Osteoblast (primary cell): ENCODE data around the gene MAZ. TPM values are rescaled to one million over a fixed set of nuclear protein-coding genes. Genes with fewer than 3 reads are reported as not detected.
"Not testable (repeated sequence)": the region's sequence is repeated elsewhere in the genome, so short reads cannot be mapped to it uniquely, and the experiment has no call there.

Experiments
- DNase-seq: peaks from one replicate; pipeline ENCODE4 v3.0.0; 2011; ENCODE audit warnings: low spot score, mixed read lengths; ENCODE audit not compliant: insufficient read length; ENCODE audit errors: missing footprints
- H2AFZ ChIP-seq: 2 replicates; pipeline ENCODE4 v1.6.0; 2011; ENCODE audit warnings: mild to moderate bottlenecking, low read length
- H3K27ac ChIP-seq: 2 replicates; pipeline ENCODE4 v1.5.1; 2011; ENCODE audit warnings: mild to moderate bottlenecking, low read depth, low read length, moderate library complexity
- H3K27me3 ChIP-seq: 2 replicates; pipeline ENCODE4 v1.6.0; 2012; ENCODE audit warnings: mild to moderate bottlenecking, control low read depth, inconsistent platforms, low read length, moderate library complexity; ENCODE audit not compliant: insufficient read depth
- H3K36me3 ChIP-seq: 2 replicates; pipeline ENCODE4 v1.5.1; 2011; ENCODE audit warnings: mild to moderate bottlenecking, low read length, control low read depth, moderate library complexity; ENCODE audit not compliant: insufficient read depth
- H3K4me1 ChIP-seq: 2 replicates; pipeline ENCODE4 v1.5.1; 2011; ENCODE audit warnings: mild to moderate bottlenecking, low read length, control low read depth, moderate library complexity; ENCODE audit not compliant: insufficient read depth
- H3K4me2 ChIP-seq: 2 replicates; pipeline ENCODE4 v1.6.0; 2011; ENCODE audit warnings: mild to moderate bottlenecking, low read length; ENCODE audit not compliant: insufficient read depth
- H3K4me3 ChIP-seq: fragments of 200-600 bp; sonication (generic); 3 replicates; pipeline ENCODE4 v1.5.1; 2012; ENCODE audit warnings: mild to moderate bottlenecking, low read length, inconsistent platforms; ENCODE audit not compliant: insufficient read depth
- H3K79me2 ChIP-seq: 2 replicates; pipeline ENCODE4 v1.6.0; 2012; ENCODE audit warnings: mild to moderate bottlenecking, low read length, control low read depth, inconsistent platforms; ENCODE audit not compliant: insufficient read depth
- H3K9me3 ChIP-seq: 2 replicates; pipeline ENCODE4 v1.5.1; 2011; ENCODE audit warnings: low read depth, low read length, control low read depth
- H4K20me1 ChIP-seq: 2 replicates; pipeline ENCODE4 v1.6.0; 2012; ENCODE audit warnings: mild to moderate bottlenecking, low read length, control low read depth; ENCODE audit not compliant: insufficient read depth
- total RNA-seq: library from RNA; depleted of rRNA; stranded (reverse); fragments of >200 nt; gene quantifications from 2 replicates; pipeline ENCODE4 v1.2.3, GENCODE V29; 2012
- TF ChIP-seq, protein P1 (sequence below): IDR thresholded peaks from 2 replicates; pipeline ENCODE4 v1.5.1; 2011; ENCODE audit warnings: mild to moderate bottlenecking, low read depth, low read length, moderate library complexity; ENCODE audit errors: extremely low read depth

MAZ gene
- total RNA-seq, 1 donor: 267 TPM

DNA sequence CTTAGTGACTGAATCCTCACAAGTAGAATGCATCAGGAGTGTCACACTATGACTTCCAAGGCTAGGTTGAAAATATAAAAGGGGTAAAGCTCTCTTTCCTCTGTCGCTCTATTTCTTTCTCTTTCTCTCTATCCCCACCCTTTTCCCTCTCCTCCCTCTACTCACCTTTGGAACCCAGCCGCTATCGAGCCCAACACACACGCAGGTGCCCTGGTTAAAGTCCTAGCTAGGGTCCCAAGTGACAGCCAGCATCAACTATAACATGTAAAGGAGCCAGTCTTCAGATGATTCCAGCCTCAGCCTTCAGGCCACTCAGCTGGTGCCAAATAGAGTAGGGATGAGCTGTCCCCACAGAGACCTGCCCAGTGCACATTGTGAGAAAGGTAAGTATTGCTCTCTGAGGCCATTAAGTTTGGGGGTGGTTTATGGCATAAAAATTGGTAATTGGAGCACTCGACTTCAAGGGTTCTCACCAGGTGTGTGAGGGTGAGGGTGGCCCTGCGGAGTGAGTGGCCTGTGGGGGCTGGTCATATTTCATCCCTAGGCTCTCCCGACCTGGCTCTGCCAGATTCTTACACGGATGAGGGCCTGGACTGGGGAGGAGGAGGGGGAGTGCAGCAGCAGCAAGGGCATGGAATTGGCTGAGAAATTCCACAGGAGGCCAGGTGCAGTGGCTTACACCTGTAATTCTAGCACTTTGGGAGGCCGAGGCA is 45.6 kb upstream of the MAZ start:
- Histone ChIP-seq H3K4me3 (no peak overlapping the region), H2AFZ (no peak overlapping the region), H3K4me1 (peaks cover 4% of the 10 kb centered on the region), H3K79me2 (no peaks in the 10 kb centered on the region), H3K27me3 (no peaks in the 10 kb centered on the region), H3K9me3 (no peaks in the 10 kb centered on the region), H3K27ac (no peak overlapping the region), H3K36me3 (no peaks in the 10 kb centered on the region), H4K20me1 (no peaks in the 10 kb centered on the region), H3K4me2 (no peak overlapping the region)
- DNase-seq: peak; percentile 19
- TF ChIP-seq, protein P1, sequence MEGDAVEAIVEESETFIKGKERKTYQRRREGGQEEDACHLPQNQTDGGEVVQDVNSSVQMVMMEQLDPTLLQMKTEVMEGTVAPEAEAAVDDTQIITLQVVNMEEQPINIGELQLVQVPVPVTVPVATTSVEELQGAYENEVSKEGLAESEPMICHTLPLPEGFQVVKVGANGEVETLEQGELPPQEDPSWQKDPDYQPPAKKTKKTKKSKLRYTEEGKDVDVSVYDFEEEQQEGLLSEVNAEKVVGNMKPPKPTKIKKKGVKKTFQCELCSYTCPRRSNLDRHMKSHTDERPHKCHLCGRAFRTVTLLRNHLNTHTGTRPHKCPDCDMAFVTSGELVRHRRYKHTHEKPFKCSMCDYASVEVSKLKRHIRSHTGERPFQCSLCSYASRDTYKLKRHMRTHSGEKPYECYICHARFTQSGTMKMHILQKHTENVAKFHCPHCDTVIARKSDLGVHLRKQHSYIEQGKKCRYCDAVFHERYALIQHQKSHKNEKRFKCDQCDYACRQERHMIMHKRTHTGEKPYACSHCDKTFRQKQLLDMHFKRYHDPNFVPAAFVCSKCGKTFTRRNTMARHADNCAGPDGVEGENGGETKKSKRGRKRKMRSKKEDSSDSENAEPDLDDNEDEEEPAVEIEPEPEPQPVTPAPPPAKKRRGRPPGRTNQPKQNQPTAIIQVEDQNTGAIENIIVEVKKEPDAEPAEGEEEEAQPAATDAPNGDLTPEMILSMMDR: no peak

DNA sequence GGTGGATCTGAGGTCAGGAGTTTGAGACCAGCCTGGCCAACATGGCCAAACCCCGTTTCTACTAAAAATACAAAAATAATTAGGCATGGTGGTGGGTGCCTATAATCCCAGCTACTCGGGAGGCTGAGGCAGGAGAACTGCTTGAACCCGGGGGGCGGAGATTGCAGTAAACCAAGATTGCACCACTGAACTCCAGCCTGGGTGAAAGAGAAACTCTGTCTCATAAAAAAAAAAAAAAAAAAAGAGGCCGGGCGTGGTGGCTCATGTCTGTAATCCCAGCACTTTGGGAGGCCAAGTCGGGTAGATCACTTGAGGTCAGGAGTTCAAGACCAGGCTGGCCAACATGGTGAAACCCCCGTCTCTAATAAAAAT is 45.1 kb upstream of the MAZ start:
- not testable (repeated sequence) for H2AFZ ChIP-seq, DNase-seq, H3K4me2 ChIP-seq, H3K27ac ChIP-seq, H3K4me3 ChIP-seq, H3K36me3 ChIP-seq, H3K9me3 ChIP-seq, H3K4me1 ChIP-seq, H3K79me2 ChIP-seq, H3K27me3 ChIP-seq, H4K20me1 ChIP-seq

DNA sequence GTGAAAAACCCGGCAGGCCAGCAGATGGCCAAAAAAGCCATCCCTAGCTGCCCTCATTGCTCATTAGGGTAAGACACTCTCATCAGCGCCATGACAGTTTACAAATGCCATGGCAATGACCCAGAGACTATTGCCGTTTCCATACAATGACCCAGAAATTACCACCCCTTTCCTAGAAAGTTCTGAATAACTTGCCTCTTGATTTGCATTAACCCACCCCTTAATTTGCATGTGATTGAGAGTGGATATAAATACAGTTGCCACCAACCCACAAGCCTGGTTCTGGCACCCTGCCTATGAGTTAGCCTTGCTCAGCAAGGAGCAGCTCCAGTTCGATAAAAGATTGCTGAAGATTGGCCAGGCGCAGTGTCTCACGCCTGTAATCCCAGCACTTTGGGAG is 44.4 kb upstream of the MAZ start:
- peak; percentile 13 for DNase-seq
- peaks cover 4% of the 10 kb centered on the region for H3K4me1 ChIP-seq

DNA sequence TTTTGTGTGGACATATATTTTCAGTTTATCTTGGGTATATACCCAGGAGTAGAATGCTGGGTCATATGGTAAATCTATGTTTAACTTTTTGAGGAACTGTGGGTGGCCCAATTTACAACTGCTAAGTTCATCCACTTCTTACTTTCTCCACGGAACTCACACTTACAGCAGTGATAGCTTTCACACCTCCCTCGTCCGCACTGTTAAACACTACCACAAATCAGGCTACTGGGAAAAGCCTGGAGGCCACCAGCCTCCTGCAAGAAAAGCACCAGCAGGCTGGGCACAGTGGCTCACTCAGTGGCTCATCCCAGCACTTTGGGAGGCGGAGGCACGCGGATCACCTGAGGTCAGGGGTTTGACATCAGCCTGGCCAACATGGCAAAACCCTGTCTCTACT is 43.0 kb upstream of the MAZ start:
- H2AFZ ChIP-seq: no peak overlapping the region
- no peaks in the 10 kb centered on the region for H3K9me3 ChIP-seq
- no peaks in the 10 kb centered on the region for H3K27me3 ChIP-seq
- no peaks in the 10 kb centered on the region for H3K79me2 ChIP-seq
- H3K4me2 ChIP-seq: no peak overlapping the region
- H3K36me3 ChIP-seq: no peaks in the 10 kb centered on the region
- no peak overlapping the region for H3K27ac ChIP-seq
- no peaks in the 10 kb centered on the region for H4K20me1 ChIP-seq
- no peak overlapping the region for H3K4me3 ChIP-seq
- no peaks in the 10 kb centered on the region for H3K4me1 ChIP-seq
- peak; percentile 14 for DNase-seq
- TF ChIP-seq, protein P1: no peak

More for the DNA sequence above, 44.4 kb upstream of the MAZ start:
- Histone ChIP-seq H2AFZ (no peak overlapping the region), H3K4me2 (no peak overlapping the region), H3K27ac (no peak overlapping the region), H4K20me1 (no peaks in the 10 kb centered on the region), H3K27me3 (no peaks in the 10 kb centered on the region), H3K79me2 (no peaks in the 10 kb centered on the region), H3K36me3 (no peaks in the 10 kb centered on the region), H3K4me3 (no peak overlapping the region), H3K9me3 (no peaks in the 10 kb centered on the region)
- TF ChIP-seq, protein P1: no peak
